Measurements from ENCODE around the gene CD86.
"Not testable (repeated sequence)": the region's sequence is repeated elsewhere in the genome, so short reads cannot be mapped to it uniquely, and the experiment has no call there.

The CD86 gene

GRCh38 chr3:122164983-122165382 is 109.8 kb downstream of the CD86 start:
- DNase-seq (ENCODE audit: low spot score), result not testable (repeated sequence)

- no peak for DNase-seq (ENCODE audit: low spot score)
Observed at GRCh38 chr3:122167630-122168029, 112.5 kb downstream of the CD86 start.

DNA sequence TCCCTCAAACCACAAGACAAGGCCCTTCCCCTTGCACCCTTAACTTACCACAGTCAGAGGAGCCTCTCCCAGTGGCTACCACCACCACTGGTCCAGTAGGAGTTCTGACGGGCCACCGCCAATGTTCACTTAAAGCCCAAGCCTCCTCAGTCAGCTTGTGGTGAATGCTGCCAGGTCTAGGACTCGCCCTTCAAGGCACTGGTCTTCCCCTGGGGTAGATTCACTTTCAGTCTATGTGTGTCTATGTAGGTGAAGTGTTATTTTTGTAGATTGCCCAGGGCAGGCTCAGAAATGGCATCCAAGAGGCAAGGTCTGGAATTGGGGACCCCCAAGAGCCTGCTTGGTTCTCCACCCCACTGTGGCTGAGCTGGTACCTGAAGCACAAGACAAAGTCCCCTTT is 112.9 kb downstream of the CD86 start:
- no peak for DNase-seq (ENCODE audit: low spot score)

DNA sequence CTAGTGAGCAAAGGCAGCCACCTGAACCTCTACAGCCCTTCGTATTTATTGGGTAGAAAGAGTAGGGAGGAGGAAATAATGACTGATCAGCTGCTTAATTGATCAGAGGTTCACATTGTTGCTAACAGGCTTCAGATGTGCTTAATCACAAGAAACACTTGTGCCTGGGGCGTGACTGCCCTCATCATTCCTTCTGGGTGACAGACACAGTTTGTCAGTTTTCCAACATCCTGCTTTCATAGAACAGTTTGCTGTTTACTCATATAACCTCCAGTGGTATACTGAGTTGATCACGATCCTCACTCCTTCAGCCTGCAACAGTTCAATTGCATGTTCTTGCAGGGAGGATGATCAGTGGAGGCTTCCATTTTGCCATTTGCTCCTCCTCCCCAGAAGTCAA is 114.7 kb downstream of the CD86 start:
- DNase-seq (ENCODE audit: low spot score), result no peak

Measured in NAMALWA (cell line).